ENCODE results near the gene TBCK.

The TBCK gene

DNA sequence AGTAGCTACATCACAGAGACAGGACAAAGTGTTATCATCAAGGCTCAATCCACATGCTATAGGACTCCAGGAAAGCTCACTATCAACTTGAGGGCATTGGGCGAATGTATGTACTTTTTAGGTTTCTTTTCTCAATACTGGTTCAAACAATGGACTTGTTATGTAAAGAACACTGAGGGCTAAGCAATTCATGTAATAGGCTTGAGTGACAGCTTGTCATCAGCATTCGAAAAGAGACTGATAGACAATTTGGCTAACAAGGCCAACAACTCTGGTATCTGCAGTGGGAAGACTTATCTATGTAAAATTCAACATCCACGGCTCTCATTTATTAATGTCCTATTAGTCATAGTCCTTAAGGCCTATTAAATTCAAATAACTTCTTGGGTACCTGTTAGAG, 279.7 kb downstream of the TBCK start:
- no peak for DNase-seq

DNA sequence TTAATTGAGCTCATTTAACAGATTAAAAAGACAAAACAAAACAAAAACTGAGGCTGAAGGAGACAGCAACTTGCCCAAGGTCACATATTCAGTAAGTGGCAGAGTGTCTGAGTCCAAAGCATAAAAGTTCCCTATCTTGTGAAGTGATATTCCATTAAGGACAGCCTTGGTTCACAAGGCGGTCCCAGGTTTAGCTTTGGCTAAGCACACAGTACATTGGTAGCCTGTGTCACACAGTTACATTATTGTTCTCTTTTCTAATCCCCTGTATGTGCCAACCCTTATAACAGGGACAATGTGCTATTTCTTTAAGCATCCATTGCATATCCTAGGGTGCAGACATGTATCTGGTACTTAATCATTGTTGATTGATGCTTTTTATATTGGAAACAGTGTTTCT, 280.8 kb downstream of the TBCK start:
- no peak for DNase-seq

DNA sequence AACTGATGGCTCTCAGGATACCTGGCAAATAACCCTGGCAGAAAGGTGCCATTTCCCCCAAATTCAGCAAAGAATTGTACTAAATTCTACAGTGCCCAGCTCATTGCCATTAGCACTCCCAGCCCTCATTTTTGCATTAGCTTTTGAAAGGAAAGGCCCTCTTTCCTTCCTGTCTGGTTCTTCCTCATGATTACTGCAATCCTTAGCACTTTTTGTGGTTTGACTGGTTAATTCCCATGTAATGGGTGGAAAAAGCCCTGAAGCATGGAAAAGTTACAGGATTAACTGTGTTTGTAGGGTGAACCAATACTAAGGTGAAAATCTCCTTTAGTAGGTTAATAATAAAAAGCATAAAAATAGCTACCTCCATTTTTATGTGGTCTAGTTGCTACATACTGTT, 281.3 kb downstream of the TBCK start:
- DNase-seq, result no peak

DNA sequence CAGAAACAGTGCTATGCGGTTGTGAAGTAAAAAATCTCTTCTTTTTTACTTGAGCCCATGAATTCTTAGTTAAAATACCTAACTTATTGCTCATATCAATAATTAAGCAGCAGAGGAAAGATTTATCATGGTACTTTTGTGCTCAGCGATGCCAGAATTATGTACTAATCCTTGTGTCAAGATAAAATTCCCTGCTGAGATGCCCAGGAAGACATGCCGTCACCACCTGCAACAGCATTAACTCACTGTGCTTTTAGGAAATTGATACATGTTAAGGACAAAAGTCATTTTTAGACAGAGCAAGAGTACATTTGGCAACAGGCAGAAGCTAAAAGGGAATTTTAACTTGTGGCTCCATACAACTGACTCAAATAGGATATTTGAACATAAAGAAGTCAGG, 281.8 kb downstream of the TBCK start:
- no peak for DNase-seq

DNA sequence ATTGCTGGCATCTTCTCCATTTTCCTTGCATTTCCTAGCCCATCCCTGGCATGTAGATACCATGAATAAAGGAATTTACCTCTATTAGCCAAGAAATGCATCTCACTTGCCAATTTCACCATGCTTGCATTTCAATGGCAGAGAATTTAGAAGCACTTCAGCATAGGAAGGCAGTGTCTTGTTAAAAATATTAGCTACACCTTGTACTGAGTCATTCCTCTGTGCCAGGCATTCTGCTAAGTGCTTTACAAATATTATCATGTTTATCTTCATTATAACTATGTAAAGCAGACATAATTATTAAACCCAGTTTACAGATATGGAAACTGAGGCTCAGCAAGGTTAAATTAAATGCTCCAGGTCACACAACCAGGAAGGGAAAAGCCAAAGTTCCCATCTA, 282.5 kb downstream of the TBCK start:
- no peak for DNase-seq

DNA sequence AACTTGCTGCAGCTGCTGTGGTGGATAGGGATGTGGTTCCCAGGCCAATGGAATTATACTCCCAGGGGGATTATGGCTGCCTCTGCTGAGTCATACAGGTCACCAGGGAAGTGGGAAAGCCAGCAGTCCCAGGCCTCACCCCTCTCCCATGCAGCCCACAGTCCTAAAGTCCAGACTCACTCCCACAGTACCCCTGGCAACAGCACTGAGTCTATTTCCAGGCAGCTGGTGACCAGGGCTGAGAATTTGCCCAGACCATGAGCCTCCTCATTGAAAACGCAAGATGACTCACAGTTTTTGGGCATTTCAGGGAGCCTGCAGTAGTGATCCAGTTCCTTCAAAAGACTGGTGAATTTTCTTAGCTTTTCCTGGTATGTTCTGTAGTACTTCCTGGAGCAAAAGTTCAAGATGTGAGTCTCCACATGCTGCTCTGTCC, 283.1 kb downstream of the TBCK start:
- no peak for DNase-seq

DNA sequence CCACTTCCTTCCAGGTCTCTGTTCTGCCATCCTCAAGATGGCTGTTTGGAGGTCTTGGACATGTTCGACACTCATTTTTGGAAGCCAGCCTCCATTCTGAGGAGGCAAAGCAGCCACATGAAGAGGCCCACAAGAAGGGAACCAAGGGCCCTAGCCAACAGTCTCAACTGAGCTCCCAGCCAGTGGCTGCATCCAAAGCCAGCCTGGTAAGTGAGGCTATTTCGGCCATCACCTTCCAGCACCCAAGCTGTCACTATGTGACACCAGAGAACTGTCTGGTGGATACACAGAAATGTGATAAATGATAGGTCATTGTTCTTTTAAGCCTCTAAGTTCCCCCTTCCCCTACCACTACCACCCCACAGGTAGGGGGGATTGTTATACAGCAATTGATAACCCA, 293.6 kb downstream of the TBCK start:
- DNase-seq, result no peak

DNA sequence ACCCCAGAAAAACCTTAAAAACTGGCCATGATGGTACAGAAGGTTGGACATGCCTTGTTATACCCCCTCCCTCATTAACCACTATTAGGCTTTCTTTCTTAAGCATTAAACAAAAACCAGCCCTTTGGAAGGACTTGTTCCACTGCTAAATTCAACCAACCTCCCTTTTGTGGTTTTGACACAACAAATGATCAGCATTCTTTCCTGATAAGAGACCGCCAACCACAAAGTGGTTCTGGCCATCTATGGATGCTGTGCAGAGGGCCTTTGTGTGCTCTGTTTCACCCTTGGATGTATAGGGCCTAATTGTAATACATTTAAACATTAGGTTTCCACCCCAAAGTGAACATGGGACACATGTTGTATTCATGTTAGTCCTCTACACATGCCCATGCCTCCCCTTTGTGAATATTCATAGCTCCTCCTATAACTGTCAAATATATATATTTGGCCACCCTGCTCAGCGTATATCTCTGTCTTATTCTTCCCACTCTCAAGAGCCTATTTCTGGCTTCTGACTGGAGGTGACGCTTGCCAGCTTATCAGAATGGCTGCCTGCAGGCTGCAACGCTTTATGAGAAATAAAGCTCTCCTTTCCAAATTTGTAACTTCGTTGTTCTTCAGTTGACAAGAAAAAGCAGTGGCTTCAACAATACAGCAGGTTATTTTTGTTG, 294.1 kb downstream of the TBCK start:
- no peak for DNase-seq

DNA sequence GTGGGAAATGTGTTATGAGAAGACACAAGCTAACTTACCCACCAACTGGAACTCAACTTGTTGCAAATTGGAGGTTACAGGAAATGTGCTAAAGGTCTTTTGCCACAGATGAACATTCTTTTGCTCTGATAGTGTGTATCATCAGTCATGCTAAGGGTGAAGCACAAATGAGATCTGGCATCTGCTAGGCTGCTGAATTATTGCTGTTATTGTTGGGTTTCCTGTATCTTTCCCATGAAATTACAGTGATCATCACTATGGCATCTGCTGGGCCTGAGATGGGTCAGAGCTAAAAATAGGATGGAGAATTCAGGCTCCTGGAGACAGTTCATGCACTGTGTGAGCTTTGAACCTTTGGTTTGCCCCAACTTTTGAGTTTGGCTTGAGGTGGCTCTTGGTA, 296.2 kb downstream of the TBCK start:
- DNase-seq, result no peak

DNA sequence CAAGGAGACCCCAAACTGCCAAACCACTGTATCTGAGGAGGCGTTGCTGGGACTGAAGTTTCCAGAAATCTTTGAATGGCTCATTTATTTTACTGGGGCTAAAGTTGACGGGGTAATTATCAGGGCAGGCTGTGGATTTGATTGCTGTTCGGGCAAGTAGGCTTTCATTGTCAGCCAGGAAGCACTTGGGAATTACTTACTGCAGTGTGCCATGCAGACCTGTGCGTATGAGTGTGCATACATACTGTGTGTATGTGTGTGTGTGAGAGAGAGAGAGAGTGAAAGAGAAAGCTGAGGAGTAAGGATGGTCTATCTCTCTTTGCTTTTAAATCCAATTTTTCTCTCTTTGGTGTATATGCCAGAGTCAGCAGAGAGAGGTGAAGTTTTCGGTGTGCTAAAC, 298.0 kb downstream of the TBCK start:
- no peak for DNase-seq

DNA sequence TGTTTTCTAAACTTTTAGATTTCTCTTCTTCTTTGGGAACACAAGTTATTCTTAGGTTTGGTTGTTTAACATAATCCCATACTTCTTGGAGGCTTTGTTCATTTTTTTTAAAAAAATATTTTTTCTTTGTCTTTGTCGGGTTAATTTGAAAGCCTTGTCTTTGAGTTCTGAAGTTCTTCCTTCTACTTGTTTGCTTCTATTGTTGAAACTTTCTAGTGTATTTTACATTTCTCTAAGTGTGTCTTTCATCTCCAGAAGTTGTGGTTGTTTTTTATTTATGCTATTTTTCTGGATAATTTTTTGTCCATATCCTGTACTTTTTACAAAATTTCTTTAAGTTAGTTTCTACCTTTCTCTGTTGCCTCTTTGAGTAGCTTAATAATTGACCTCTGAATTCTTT, 304.6 kb downstream of the TBCK start:
- DNase-seq, result no peak

DNA sequence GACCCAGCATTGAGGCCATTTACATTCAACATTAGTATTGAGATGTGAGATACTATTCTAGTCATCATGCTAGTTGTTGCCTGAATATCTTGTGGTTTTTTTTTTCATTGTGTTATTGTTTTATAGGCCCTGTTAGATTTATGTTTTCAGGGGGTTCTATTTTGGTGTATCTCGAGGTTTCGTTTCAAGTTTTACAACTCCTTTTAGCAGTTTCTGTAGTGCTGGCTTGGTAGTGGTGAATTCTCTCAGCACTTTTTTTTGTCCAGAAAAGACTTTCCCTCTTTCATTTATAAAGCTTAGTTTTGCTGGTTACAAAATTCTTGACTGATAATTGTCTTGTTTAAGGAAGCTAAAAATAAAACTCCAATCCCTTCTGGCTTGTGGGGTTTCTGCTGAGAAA, 305.2 kb downstream of the TBCK start:
- no peak for DNase-seq

DNA sequence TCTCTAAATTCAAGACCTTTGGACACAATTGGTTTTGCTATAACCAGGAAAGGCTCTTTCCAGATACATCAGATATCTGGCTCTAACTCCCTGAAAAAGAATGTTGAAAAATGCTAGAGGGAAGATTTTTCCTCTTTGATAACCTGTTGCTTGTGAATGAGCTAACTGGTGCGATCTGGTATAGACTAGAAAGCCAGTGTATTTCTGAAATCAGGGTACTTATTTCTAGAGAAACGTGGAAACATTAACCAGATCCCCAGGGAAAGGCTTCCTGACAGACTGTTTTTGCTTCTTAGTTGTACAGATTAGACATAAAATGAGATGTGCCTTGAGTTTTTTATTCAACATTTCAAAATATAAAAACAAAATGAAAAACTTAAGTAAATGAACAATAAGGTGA, 313.0 kb downstream of the TBCK start:
- no peak for DNase-seq

DNA sequence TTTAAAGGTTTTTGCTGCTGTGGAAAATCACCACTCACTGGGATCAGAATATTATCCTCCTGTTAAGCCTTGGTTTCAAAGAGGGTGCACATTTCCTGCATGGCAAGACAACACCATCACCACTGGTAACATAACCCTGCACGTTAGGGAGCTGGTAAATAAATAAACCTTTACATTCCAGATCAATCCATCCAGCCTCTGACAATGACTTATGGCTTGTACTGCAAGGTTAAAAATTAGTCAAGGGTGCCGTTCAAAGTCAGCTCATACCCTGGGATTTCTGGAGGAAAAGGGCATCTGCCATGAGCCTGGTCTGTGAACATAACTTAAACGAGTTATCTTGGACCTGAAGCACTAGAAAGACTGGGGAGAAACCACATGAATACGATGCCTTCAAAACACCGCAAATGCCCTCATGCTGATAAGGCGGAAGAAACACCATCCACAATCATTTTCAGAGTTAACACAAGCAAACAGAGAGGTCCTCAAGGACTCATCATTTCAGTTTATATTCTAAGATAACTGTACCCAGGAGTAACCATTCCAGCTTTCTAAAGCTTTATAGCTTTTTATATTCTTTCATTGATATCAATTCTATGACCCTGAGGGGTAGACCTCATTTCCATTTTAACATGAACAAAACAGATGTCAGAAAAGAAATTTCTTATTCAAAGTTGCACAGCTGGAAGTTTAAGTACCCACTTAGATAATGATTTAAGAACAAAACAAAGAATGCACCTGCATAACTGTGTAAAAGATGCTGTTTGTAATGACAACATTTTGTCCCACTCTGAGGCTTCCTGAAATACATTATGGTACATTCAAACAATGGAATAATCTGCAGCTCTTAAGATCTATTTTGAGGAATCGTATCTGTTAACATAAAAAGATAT, 317.6 kb downstream of the TBCK start:
- DNase-seq, result no peak

DNA sequence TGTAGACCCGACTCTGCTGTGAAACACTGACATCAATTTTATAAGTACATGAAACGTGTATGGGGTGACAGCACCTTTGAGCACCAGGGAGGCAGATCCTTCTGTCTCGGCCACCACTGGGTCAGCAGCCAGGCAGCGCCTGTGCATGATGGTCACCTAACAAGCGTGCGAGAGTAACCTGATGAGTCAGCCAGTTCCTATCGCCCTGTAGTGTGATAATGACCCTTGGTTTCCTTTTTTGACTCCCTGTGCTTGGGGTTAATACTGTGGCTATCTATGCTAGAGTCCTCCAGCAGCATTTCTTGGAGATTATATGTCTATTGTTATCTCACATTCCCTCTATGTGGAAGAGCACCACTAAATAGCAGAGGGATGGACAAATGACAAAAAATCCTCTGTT, 319.2 kb downstream of the TBCK start:
- no peak for DNase-seq

DNA sequence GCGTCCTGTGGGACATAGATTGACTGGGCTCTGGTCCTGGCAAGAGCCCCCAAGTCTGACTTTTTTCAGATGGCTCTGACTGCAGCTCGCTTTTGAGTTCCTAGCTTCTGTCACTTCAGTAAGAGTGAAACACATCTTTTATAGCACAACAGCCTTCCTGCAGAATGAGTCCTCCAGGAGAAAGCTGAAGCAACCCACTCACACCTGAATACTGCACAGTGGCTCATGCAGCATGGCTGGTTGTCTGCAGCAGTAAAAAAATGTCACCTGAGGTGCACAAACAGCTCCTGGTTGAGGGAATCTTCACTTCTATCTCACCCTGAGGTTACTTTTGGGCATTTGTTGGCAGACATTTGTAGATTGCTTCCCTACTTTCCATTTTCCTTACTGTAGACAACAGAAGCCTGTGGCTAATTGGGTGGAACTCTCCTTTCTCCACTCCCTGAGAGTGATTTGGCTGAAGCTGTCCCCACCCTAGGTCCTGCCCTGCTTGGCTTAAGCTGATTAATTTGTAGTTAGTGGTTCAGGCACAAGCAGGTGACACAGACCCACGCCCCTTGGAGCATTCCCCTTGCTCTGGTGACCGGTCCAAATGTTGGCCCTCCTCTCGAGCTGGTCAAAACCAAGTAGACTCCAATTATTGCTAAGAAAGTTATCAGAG, 321.0 kb downstream of the TBCK start:
- DNase-seq, result no peak

DNA sequence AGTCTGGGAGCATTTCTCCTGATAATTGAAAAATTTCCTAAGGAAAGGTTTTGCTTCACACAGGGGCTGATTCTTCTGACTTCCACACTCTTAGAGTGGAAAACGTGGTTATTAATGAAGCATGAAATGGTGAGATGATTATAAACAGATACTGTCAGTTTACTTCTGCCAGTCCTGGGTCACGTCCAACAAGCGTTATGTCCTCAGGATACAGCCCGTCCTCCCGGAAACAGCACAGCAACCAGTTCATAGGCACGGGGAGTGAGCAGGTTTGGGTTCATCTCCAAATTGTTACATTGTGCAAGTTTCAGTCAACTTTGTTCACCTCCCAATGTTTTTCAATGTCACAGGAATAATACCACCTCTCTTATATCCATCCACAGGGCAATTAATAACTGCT, 321.9 kb downstream of the TBCK start:
- DNase-seq, result no peak

DNA sequence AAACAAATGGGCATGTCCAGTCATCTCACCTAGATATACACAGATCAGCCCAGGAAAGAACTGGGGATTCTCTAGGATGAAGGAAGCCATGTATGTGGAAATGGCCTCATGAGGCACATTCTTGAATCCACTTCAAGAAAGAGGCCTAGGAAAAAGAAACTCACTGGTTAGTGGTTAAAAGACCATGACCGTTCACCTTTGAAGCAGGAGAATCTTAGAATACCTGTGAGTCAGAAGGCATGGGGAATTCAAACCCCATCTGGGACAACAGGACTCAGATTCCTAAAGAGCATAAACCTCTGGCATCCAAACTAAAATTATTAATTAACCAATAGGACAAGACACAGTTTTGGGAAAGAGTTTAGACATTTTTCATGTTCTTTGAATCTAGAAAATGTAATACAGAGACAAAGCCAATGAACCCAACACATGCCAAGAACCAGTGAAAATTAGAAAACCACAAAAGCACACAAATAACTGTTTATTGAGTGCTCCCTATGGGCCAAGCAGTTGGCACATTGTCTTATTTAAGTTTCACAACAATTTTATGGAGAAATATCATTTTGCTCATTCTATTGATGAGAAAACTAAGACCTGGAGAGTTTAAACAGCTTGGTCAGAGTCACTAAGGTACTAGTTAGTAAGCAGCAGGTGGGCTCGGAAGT, 323.2 kb downstream of the TBCK start:
- DNase-seq, result no peak

DNA sequence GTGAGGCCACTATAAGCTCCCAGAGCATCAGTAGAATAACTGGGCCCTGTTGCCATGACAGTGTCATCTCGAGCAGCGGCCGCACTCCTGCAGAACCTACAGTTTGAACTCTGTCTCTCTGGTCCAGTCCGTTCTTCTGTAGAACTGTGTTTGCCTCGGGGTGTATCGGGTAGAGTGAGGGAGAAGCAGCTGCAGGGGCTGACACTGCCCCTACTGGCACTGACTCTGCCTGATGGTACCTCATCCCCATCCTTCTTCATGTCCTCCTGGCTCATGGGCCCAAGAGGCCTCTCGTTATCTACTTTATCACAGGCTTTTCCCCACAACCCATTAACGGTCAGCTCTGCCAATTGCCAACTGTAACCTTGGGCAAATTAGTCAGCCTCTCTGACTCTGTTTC, 324.3 kb downstream of the TBCK start:
- no peak for DNase-seq

All from T-helper 1 cell (primary cell).